K562 treated with DMSO at 1 percent for 12 hours (cell line): ENCODE data around the gene SERINC4. TPM values are rescaled to one million over a fixed set of nuclear protein-coding genes. Genes with fewer than 3 reads are reported as not detected.

Experiments used
- total RNA-seq: library from RNA; unstranded; fragments of 300-600 nt; gene quantifications from 2 replicates; pipeline ENCODE4 v1.2.3, GENCODE V29; 2022; ENCODE audit not compliant: insufficient read depth

Gene SERINC4
- total RNA-seq: 1.3 TPM in 1 of 2 replicates, not detected in the other

GRCh38 chr15:43799945-43800285 is at the start of gene SERINC4:
Gene SERINC4, minus strand, starts transcription at chr15:43800220. Its CDS starts 234 bp downstream, at chr15:43799986.

GRCh38 chr15:43826508-43827341 is 26.7 kb upstream of the SERINC4 start, which contains the start of gene WDR76:
Gene WDR76, plus strand, starts transcription at chr15:43827002. Its CDS starts 31 bp downstream, at chr15:43827033.

GRCh38 chr15:43824302-43825246 is 24.6 kb upstream of the SERINC4 start, which contains the start of gene MFAP1:
Gene MFAP1, minus strand, starts transcription at chr15:43824690. Its CDS starts 121 bp downstream, at chr15:43824569.

GRCh38 chr15:43800286-43801141 is 494 bp upstream of the SERINC4 start, which contains the start of gene HYPK:
Gene HYPK, plus strand, starts transcription at chr15:43800599. Its CDS starts 24 bp downstream, at chr15:43800623.

GRCh38 chr15:43791993-43792760 is 7.8 kb downstream of the SERINC4 start, which contains the start of gene SERF2:
Gene SERF2, plus strand, starts transcription at chr15:43792320. Its CDS starts 57 bp downstream, at chr15:43792377.

GRCh38 chr15:43776718-43777266 is 23.2 kb downstream of the SERINC4 start, which contains the start of gene ELL3:
Gene ELL3, minus strand, starts transcription at chr15:43776966. Its CDS starts 65 bp downstream, at chr15:43776901.

GRCh38 chr15:43746245-43746902 is 53.6 kb downstream of the SERINC4 start, which contains the start of gene PDIA3:
Gene PDIA3, plus strand, starts transcription at chr15:43746438. Its CDS starts 102 bp downstream, at chr15:43746540.

Other genes with a start within 250 kb of the SERINC4 start
- gene PPIP5K1, start 210.0 kb downstream of the SERINC4 start, total RNA-seq: 6.9 and 29.3 TPM in 2 replicates
- gene CKMT1B, start 206.2 kb downstream of the SERINC4 start, total RNA-seq: 2.2 TPM in 1 of 2 replicates, not detected in the other
- gene STRC, start 181.4 kb downstream of the SERINC4 start, total RNA-seq: not detected in 2 replicates
- gene CATSPER2, start 151.4 kb downstream of the SERINC4 start, total RNA-seq: 0.58 and 2.7 TPM in 2 replicates
- gene CKMT1A, start 106.4 kb downstream of the SERINC4 start, total RNA-seq: 0.93 and 1.1 TPM in 2 replicates
- gene PDIA3, start 53.8 kb downstream of the SERINC4 start, total RNA-seq: 132 and 207 TPM in 2 replicates
- 2.3 and 3.1 TPM in 2 replicates for gene ELL3, start 23.3 kb downstream of the SERINC4 start, total RNA-seq
- gene SERF2, start 7.9 kb downstream of the SERINC4 start, total RNA-seq: 405 and 648 TPM in 2 replicates
- 1.3 and 5.1 TPM in 2 replicates for gene HYPK, start 379 bp upstream of the SERINC4 start, total RNA-seq
- 35.4 and 54.5 TPM in 2 replicates for gene MFAP1, start 24.5 kb upstream of the SERINC4 start, total RNA-seq
- 12.0 and 26.7 TPM in 2 replicates for gene WDR76, start 26.8 kb upstream of the SERINC4 start, total RNA-seq